ENCODE measurements around the gene SCRT2. TPM values are rescaled to one million over a fixed set of nuclear protein-coding genes. Genes with fewer than 3 reads are reported as not detected.

The SCRT2 gene
- total RNA-seq, 1 experiment from 2014 or later = 0.20 TPM

GRCh38 chr20:677957-678356 lies 2.4 kb upstream of the SCRT2 start:
- ChIA-PET CTCF (interaction anchor here (0.8 to 5.4 kb wide), 3 partner anchors 11 to 32 kb away, joined by 4 to 30 read pairs (median 8); no protein-coding TSS in a partner anchor), POLR2A (no interaction called here)
- ATAC-seq = no peak
- no peak for DNase-seq (ENCODE audit: low spot score)
- H3K27me3 Mint-ChIP-seq (ENCODE audit: low read depth) = peaks cover 54% of the 10 kb centered on the region
- no peaks in the 10 kb centered on the region for H3K36me3 Mint-ChIP-seq
- no peak for TF ChIP-seq PREB (CRISPR knock-in tag; IDR thresholded peaks at IDR 0.05; ENCODE audit: borderline replicate concordance)
- no peak for TF ChIP-seq KAT7 (CRISPR knock-in tag; IDR thresholded peaks at IDR 0.05; ENCODE audit: borderline replicate concordance)
- no peak for TF ChIP-seq ZBTB43 (CRISPR knock-in tag; IDR thresholded peaks at IDR 0.05)
- TF ChIP-seq ZNF425 (CRISPR knock-in tag; conservative IDR thresholded peaks at IDR 0.05) = no peak
- TF ChIP-seq E2F5 (CRISPR knock-in tag; IDR thresholded peaks at IDR 0.05) = no peak
- TF ChIP-seq RELA (CRISPR knock-in tag; IDR thresholded peaks at IDR 0.05; ENCODE audit: borderline replicate concordance) = no peak
- no peak for TF ChIP-seq E2F4 (CRISPR knock-in tag; IDR thresholded peaks at IDR 0.05; ENCODE audit: borderline replicate concordance, low read depth)
- no peak for TF ChIP-seq NFE2L1 (CRISPR knock-in tag; IDR thresholded peaks at IDR 0.05)
- TF ChIP-seq HMGXB4 (CRISPR knock-in tag; IDR thresholded peaks at IDR 0.05) = no peak
- TF ChIP-seq NFYB (CRISPR knock-in tag; conservative IDR thresholded peaks at IDR 0.05; ENCODE audit: low read depth) = no peak
- no peak for TF ChIP-seq SP1 (CRISPR knock-in tag; conservative IDR thresholded peaks at IDR 0.05)
- TF ChIP-seq GTF2I (CRISPR knock-in tag; conservative IDR thresholded peaks at IDR 0.05) = no peak
- TF ChIP-seq ZNF263 (CRISPR knock-in tag; IDR thresholded peaks at IDR 0.05; ENCODE audit: low read depth) = no peak
- no peak for TF ChIP-seq PRRX2 (CRISPR knock-in tag; IDR thresholded peaks at IDR 0.05)
- H3K27ac Mint-ChIP-seq = no peak overlapping the region
- H3K4me1 Mint-ChIP-seq = peaks cover 13% of the 10 kb centered on the region
- H3K9me3 Mint-ChIP-seq = no peaks in the 10 kb centered on the region
- H3K4me3 Mint-ChIP-seq = no peak overlapping the region

GRCh38 chr20:676967-677366 lies 1.4 kb upstream of the SCRT2 start:
- no peak for TF ChIP-seq PREB (CRISPR knock-in tag; IDR thresholded peaks at IDR 0.05; ENCODE audit: borderline replicate concordance)
- no peak for TF ChIP-seq IRF2 (CRISPR knock-in tag; IDR thresholded peaks at IDR 0.05; ENCODE audit: borderline replicate concordance, low read depth)
- TF ChIP-seq ETV6 (CRISPR knock-in tag; IDR thresholded peaks at IDR 0.05) = no peak
- TF ChIP-seq ZMAT4 (CRISPR knock-in tag; IDR thresholded peaks at IDR 0.05) = no peak
- TF ChIP-seq NFE2L1 (CRISPR knock-in tag; IDR thresholded peaks at IDR 0.05) = no peak
- TF ChIP-seq TP53 (CRISPR knock-in tag; IDR thresholded peaks at IDR 0.05) = no peak
- TF ChIP-seq AR (CRISPR knock-in tag; IDR thresholded peaks at IDR 0.05) = no peak
- POLR2A ChIA-PET = no interaction called here
- Mint-ChIP-seq H3K4me3 (peak overlapping the region; percentile 83; the same call in 1 of the 2 replicates), H3K9me3 (no peaks in the 10 kb centered on the region), H3K4me1 (peaks cover 19% of the 10 kb centered on the region), H3K36me3 (no peaks in the 10 kb centered on the region), H3K27ac (no peak overlapping the region), H3K27me3 (ENCODE audit: low read depth) (peaks cover 57% of the 10 kb centered on the region)
- ATAC-seq (no peak), DNase-seq (ENCODE audit: low spot score) (no peak)
- CTCF ChIA-PET = interaction anchor here (1.0 to 5.4 kb wide), 3 partner anchors 10 to 62 kb away, joined by 7 to 30 read pairs (median 17); no protein-coding TSS in a partner anchor
